ENCODE results near the gene GCSAML. TPM values are rescaled to one million over a fixed set of nuclear protein-coding genes. Genes with fewer than 3 reads are reported as not detected.

Gene GCSAML
- total and polyA plus RNA-seq, 4 donors: 0.03 to 1.8 TPM; not detected in 2

DNA sequence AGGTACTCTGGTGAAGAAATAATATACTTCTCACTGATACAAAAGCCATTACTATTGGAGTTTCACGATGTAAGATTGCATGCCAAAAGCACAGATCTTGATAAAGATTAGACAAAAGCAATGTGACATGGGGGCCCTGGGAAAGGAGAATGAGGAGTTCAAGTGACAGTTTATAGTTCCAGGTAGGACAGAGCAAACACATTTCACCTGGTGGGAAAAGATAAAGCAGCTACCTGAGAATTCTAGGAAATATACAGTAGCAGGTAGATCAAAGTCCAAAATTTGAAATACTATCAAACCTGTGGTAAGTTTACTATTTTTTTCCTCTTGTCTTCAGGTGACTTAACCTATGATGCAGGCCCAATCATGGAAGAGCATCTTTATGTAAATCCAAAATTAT lies 64.5 kb downstream of the GCSAML start:
- Histone ChIP-seq H3K27ac (ENCODE audit: low read depth in 1 of 2, low read length in 2 of 2) (no peak overlapping the region), H3K27me3 (ENCODE audit: control insufficient read depth in 4 of 4, insufficient read depth in 4 of 4, low read length in 3 of 4) (no peaks in the 10 kb centered on the region), H3K9me3 (ENCODE audit: control insufficient read depth in 4 of 4, low read length in 3 of 4) (no peaks in the 10 kb centered on the region), H3K36me3 (ENCODE audit: control insufficient read depth in 4 of 4, insufficient read depth in 3 of 4, low read depth in 1 of 4, low read length in 3 of 4) (no peaks in the 10 kb centered on the region), H3K4me3 (ENCODE audit: low read depth in 1 of 3, low read length in 3 of 3) (no peak overlapping the region), H3K9ac (ENCODE audit: low read depth in 1 of 2, low read length in 2 of 2) (no peak overlapping the region), H3K4me1 (ENCODE audit: control insufficient read depth in 4 of 4, insufficient read depth in 4 of 4, low read length in 3 of 4) (no peaks in the 10 kb centered on the region)
- no peak for DNase-seq (ENCODE audit: low spot score)
- WGBS: 62% methylated on average over 1 of the region's 1 CpG
- TF ChIP-seq, protein P1, sequence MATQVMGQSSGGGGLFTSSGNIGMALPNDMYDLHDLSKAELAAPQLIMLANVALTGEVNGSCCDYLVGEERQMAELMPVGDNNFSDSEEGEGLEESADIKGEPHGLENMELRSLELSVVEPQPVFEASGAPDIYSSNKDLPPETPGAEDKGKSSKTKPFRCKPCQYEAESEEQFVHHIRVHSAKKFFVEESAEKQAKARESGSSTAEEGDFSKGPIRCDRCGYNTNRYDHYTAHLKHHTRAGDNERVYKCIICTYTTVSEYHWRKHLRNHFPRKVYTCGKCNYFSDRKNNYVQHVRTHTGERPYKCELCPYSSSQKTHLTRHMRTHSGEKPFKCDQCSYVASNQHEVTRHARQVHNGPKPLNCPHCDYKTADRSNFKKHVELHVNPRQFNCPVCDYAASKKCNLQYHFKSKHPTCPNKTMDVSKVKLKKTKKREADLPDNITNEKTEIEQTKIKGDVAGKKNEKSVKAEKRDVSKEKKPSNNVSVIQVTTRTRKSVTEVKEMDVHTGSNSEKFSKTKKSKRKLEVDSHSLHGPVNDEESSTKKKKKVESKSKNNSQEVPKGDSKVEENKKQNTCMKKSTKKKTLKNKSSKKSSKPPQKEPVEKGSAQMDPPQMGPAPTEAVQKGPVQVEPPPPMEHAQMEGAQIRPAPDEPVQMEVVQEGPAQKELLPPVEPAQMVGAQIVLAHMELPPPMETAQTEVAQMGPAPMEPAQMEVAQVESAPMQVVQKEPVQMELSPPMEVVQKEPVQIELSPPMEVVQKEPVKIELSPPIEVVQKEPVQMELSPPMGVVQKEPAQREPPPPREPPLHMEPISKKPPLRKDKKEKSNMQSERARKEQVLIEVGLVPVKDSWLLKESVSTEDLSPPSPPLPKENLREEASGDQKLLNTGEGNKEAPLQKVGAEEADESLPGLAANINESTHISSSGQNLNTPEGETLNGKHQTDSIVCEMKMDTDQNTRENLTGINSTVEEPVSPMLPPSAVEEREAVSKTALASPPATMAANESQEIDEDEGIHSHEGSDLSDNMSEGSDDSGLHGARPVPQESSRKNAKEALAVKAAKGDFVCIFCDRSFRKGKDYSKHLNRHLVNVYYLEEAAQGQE (IDR thresholded peaks at IDR 0.05): no peak
- TF ChIP-seq SP1 (IDR thresholded peaks at IDR 0.05) (no peak), RXRA (IDR thresholded peaks at IDR 0.05) (no peak), JUND (IDR thresholded peaks at IDR 0.05) (no peak), HNF4A (conservative IDR thresholded peaks at IDR 0.05) (no peak), YY1 (IDR thresholded peaks at IDR 0.05) (no peak), GABPA (IDR thresholded peaks at IDR 0.05 in 1 of 2, conservative IDR thresholded peaks at IDR 0.05 in 1 of 2) (no peak), NR2F2 (IDR thresholded peaks at IDR 0.05) (no peak), HNF4G (IDR thresholded peaks at IDR 0.05) (no peak), TAF1 (conservative IDR thresholded peaks at IDR 0.05) (no peak), RAD21 (IDR thresholded peaks at IDR 0.05) (no peak), FOXA1 (IDR thresholded peaks at IDR 0.05) (no peak), EGR1 (IDR thresholded peaks at IDR 0.05; ENCODE audit: low read depth in 2 of 2) (no peak), FOXA2 (IDR thresholded peaks at IDR 0.05) (no peak)
- TF ChIP-seq, protein P2, sequence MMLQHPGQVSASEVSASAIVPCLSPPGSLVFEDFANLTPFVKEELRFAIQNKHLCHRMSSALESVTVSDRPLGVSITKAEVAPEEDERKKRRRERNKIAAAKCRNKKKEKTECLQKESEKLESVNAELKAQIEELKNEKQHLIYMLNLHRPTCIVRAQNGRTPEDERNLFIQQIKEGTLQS (IDR thresholded peaks at IDR 0.05): no peak
- TF ChIP-seq, protein P3, sequence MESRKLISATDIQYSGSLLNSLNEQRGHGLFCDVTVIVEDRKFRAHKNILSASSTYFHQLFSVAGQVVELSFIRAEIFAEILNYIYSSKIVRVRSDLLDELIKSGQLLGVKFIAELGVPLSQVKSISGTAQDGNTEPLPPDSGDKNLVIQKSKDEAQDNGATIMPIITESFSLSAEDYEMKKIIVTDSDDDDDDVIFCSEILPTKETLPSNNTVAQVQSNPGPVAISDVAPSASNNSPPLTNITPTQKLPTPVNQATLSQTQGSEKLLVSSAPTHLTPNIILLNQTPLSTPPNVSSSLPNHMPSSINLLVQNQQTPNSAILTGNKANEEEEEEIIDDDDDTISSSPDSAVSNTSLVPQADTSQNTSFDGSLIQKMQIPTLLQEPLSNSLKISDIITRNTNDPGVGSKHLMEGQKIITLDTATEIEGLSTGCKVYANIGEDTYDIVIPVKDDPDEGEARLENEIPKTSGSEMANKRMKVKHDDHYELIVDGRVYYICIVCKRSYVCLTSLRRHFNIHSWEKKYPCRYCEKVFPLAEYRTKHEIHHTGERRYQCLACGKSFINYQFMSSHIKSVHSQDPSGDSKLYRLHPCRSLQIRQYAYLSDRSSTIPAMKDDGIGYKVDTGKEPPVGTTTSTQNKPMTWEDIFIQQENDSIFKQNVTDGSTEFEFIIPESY (IDR thresholded peaks at IDR 0.05): no peak
- TF ChIP-seq, protein P4, sequence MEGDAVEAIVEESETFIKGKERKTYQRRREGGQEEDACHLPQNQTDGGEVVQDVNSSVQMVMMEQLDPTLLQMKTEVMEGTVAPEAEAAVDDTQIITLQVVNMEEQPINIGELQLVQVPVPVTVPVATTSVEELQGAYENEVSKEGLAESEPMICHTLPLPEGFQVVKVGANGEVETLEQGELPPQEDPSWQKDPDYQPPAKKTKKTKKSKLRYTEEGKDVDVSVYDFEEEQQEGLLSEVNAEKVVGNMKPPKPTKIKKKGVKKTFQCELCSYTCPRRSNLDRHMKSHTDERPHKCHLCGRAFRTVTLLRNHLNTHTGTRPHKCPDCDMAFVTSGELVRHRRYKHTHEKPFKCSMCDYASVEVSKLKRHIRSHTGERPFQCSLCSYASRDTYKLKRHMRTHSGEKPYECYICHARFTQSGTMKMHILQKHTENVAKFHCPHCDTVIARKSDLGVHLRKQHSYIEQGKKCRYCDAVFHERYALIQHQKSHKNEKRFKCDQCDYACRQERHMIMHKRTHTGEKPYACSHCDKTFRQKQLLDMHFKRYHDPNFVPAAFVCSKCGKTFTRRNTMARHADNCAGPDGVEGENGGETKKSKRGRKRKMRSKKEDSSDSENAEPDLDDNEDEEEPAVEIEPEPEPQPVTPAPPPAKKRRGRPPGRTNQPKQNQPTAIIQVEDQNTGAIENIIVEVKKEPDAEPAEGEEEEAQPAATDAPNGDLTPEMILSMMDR (IDR thresholded peaks at IDR 0.05; ENCODE audit: low read depth, low read length, missing input control): no peak
- TF ChIP-seq, protein P5, sequence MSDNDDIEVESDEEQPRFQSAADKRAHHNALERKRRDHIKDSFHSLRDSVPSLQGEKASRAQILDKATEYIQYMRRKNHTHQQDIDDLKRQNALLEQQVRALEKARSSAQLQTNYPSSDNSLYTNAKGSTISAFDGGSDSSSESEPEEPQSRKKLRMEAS (IDR thresholded peaks at IDR 0.05): no peak
